ENCODE measurements around the gene GPR32.
"Not testable (repeated sequence)": the region's sequence is repeated elsewhere in the genome, so short reads cannot be mapped to it uniquely, and the experiment has no call there.

The GPR32 gene

DNA sequence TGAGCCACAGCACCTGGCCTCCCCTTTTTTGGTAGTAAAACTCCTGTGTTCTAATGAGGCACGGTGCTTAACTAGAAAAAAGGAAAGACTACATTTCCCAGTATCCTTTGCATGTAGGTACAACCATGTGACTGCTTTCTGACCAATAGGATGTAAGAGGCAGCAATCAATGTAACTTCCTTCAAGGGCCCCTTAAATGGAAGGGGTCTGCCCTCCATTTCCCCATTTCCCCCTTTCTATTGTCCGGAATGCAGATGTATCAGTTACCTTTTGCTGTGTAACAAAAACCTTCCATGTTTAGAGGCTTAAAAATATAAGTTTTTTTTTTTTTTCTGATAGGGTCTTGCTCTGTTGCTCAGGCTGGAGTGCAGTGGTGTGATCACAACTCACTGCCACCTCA is 2.2 kb downstream of the GPR32 start:
- H4K8ac ChIP-seq (ENCODE audit: low read depth, low read length): no peak overlapping the region
- H3K27me3 ChIP-seq (ENCODE audit: insufficient read depth, low read length, poor library complexity): no peaks in the 10 kb centered on the region
- no peaks in the 10 kb centered on the region for H3K36me3 ChIP-seq (ENCODE audit: control insufficient read depth, insufficient read depth, low read length)
- H3K23ac ChIP-seq (ENCODE audit: low read length): no peak overlapping the region
- no peak overlapping the region for H3K56ac ChIP-seq (ENCODE audit: low read length)
- no peak overlapping the region for H3K4me3 ChIP-seq (ENCODE audit: low read length)
- no CpG with 5 or more reads among the region's 2 CpGs for WGBS (ENCODE audit: extremely low coverage, insufficient coverage, low lambda C conversion rate)
- H3K4me1 ChIP-seq (ENCODE audit: control insufficient read depth, low read depth, low read length): no peaks in the 10 kb centered on the region
- H3K9ac ChIP-seq (ENCODE audit: low read length): no peak overlapping the region
- H3K18ac ChIP-seq (ENCODE audit: low read length): no peak overlapping the region
- DNase-seq: no peak
- H3K4ac ChIP-seq (ENCODE audit: low read depth, low read length): no peak overlapping the region
- H3K27ac ChIP-seq (ENCODE audit: low read depth, low read length): no peak overlapping the region
- no peak overlapping the region for H2AK5ac ChIP-seq (ENCODE audit: low read length)
- no peak overlapping the region for H3K4me2 ChIP-seq (ENCODE audit: low read length)
- no peaks in the 10 kb centered on the region for H3K79me1 ChIP-seq (ENCODE audit: low read length)
- H2BK5ac ChIP-seq (ENCODE audit: low read length): no peak overlapping the region
- no peak overlapping the region for H2BK15ac ChIP-seq (replicated peaks; ENCODE audit: low read depth)
- H2BK120ac ChIP-seq (ENCODE audit: low read depth, low read length): no peak overlapping the region
- no peak overlapping the region for H4K5ac ChIP-seq (ENCODE audit: low read length)
- H3K79me2 ChIP-seq (ENCODE audit: control insufficient read depth, insufficient read depth, low read length): no peaks in the 10 kb centered on the region

DNA sequence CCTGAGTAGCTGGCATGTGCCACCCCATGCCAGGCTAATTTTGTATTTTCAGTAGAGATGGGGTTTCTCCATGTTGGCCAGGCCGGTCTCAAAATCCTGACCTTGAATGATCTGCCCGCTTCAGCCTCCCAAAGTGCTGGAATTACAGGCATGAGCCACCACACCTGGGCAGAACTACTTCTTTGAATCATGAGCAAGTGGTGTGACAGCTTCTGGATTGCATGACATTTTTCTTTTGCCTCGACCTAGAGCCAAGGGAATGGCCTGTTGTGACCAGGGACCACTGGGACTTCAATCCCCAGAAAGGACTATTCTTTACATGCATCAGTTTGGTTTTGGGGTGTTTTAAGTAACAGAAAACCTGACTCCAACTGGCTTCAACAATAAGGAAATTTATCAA is 2.6 kb downstream of the GPR32 start:
- H2BK15ac ChIP-seq (replicated peaks; ENCODE audit: low read depth); H3K4ac ChIP-seq (ENCODE audit: low read depth, low read length); H3K56ac ChIP-seq (ENCODE audit: low read length); H3K27me3 ChIP-seq (ENCODE audit: insufficient read depth, low read length, poor library complexity); H4K8ac ChIP-seq (ENCODE audit: low read depth, low read length); H3K4me1 ChIP-seq (ENCODE audit: control insufficient read depth, low read depth, low read length); DNase-seq; H3K23ac ChIP-seq (ENCODE audit: low read length); H2BK5ac ChIP-seq (ENCODE audit: low read length); H3K9ac ChIP-seq (ENCODE audit: low read length); H3K4me2 ChIP-seq (ENCODE audit: low read length); H3K27ac ChIP-seq (ENCODE audit: low read depth, low read length); H3K4me3 ChIP-seq (ENCODE audit: low read length); H3K79me1 ChIP-seq (ENCODE audit: low read length); H3K18ac ChIP-seq (ENCODE audit: low read length); H3K79me2 ChIP-seq (ENCODE audit: control insufficient read depth, insufficient read depth, low read length); H3K36me3 ChIP-seq (ENCODE audit: control insufficient read depth, insufficient read depth, low read length); H4K5ac ChIP-seq (ENCODE audit: low read length); H2BK120ac ChIP-seq (ENCODE audit: low read depth, low read length); H2AK5ac ChIP-seq (ENCODE audit: low read length): not testable (repeated sequence)
- no CpG with 5 or more reads among the region's 3 CpGs for WGBS (ENCODE audit: extremely low coverage, insufficient coverage, low lambda C conversion rate)

DNA sequence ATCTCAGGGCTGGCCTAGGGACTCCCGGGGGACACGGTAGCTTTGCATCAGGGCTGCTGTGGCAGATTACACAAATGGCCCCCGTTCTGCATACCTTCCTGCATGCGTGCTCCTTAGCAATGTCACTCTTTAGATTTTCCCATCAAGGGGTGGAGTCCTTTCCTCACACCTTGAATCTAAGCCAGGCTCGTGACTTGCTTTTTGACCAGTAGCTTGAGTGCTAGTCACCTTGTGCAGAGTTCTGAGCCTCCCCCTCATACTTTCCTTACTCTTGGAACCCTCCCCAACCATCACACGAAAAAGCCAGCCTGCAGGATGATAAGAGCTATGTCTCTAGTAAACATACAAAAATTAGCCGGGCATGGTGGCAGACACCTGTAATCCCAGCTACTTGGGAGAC is 3.2 kb downstream of the GPR32 start:
- not testable (repeated sequence) for H2BK120ac ChIP-seq (ENCODE audit: low read depth, low read length); H3K4me3 ChIP-seq (ENCODE audit: low read length); H2BK15ac ChIP-seq (replicated peaks; ENCODE audit: low read depth); H3K27ac ChIP-seq (ENCODE audit: low read depth, low read length); H3K18ac ChIP-seq (ENCODE audit: low read length); H3K36me3 ChIP-seq (ENCODE audit: control insufficient read depth, insufficient read depth, low read length); H3K56ac ChIP-seq (ENCODE audit: low read length); H3K27me3 ChIP-seq (ENCODE audit: insufficient read depth, low read length, poor library complexity); DNase-seq; H3K79me1 ChIP-seq (ENCODE audit: low read length); H2BK5ac ChIP-seq (ENCODE audit: low read length); H3K4me1 ChIP-seq (ENCODE audit: control insufficient read depth, low read depth, low read length); H4K8ac ChIP-seq (ENCODE audit: low read depth, low read length); H3K9ac ChIP-seq (ENCODE audit: low read length); H3K4ac ChIP-seq (ENCODE audit: low read depth, low read length); H4K5ac ChIP-seq (ENCODE audit: low read length); H3K23ac ChIP-seq (ENCODE audit: low read length); H3K4me2 ChIP-seq (ENCODE audit: low read length); H3K79me2 ChIP-seq (ENCODE audit: control insufficient read depth, insufficient read depth, low read length); H2AK5ac ChIP-seq (ENCODE audit: low read length)
- no CpG with 5 or more reads among the region's 7 CpGs for WGBS (ENCODE audit: extremely low coverage, insufficient coverage, low lambda C conversion rate)

GRCh38 chr19:50776131-50776530 is 5.9 kb downstream of the GPR32 start:
- H3K4me2 ChIP-seq (ENCODE audit: low read length): no peak overlapping the region
- no peak for DNase-seq
- peaks cover 5% of the 10 kb centered on the region for H3K27me3 ChIP-seq (ENCODE audit: insufficient read depth, low read length, poor library complexity)
- H3K56ac ChIP-seq (ENCODE audit: low read length): no peak overlapping the region
- H3K4me3 ChIP-seq (ENCODE audit: low read length): no peak overlapping the region
- H2AK5ac ChIP-seq (ENCODE audit: low read length): no peak overlapping the region
- H4K8ac ChIP-seq (ENCODE audit: low read depth, low read length): no peak overlapping the region
- H3K79me1 ChIP-seq (ENCODE audit: low read length): no peaks in the 10 kb centered on the region
- no peaks in the 10 kb centered on the region for H3K36me3 ChIP-seq (ENCODE audit: control insufficient read depth, insufficient read depth, low read length)
- no peaks in the 10 kb centered on the region for H3K79me2 ChIP-seq (ENCODE audit: control insufficient read depth, insufficient read depth, low read length)
- H4K5ac ChIP-seq (ENCODE audit: low read length): no peak overlapping the region
- H2BK15ac ChIP-seq (replicated peaks; ENCODE audit: low read depth): no peak overlapping the region
- WGBS (ENCODE audit: extremely low coverage, insufficient coverage, low lambda C conversion rate): no CpG with 5 or more reads among the region's 5 CpGs
- H3K4me1 ChIP-seq (ENCODE audit: control insufficient read depth, low read depth, low read length): no peaks in the 10 kb centered on the region
- H3K4ac ChIP-seq (ENCODE audit: low read depth, low read length): no peak overlapping the region
- H2BK5ac ChIP-seq (ENCODE audit: low read length): no peak overlapping the region
- no peak overlapping the region for H3K9ac ChIP-seq (ENCODE audit: low read length)
- H2BK120ac ChIP-seq (ENCODE audit: low read depth, low read length): no peak overlapping the region
- H3K23ac ChIP-seq (ENCODE audit: low read length): no peak overlapping the region
- H3K27ac ChIP-seq (ENCODE audit: low read depth, low read length): no peak overlapping the region
- H3K18ac ChIP-seq (ENCODE audit: low read length): no peak overlapping the region

DNA sequence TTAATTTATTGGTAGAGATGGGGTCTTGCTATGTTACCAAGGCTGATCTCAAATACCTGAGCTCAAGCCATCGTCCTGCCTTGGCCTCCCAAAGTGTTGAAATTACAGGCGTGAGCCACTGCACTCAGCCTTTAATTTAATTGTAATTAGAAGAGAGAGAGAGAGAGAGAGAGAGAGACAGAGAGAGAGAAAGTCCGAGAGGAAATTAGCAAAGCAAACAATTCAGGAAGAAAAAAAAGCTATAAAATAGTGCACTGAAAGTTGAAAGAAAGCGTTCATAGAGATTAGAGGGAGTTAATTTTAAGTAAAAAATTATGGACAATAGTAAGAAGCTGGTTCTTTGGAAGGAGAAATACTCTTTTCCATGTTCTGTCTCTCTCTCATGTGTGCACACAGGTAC is 7.0 kb downstream of the GPR32 start:
- no peak overlapping the region for H3K4ac ChIP-seq (ENCODE audit: low read depth, low read length)
- no peak overlapping the region for H2BK5ac ChIP-seq (ENCODE audit: low read length)
- no peak overlapping the region for H3K56ac ChIP-seq (ENCODE audit: low read length)
- H3K4me3 ChIP-seq (ENCODE audit: low read length): no peak overlapping the region
- H4K5ac ChIP-seq (ENCODE audit: low read length): no peak overlapping the region
- H2BK120ac ChIP-seq (ENCODE audit: low read depth, low read length): no peak overlapping the region
- no peak overlapping the region for H3K9ac ChIP-seq (ENCODE audit: low read length)
- no peak overlapping the region for H2BK15ac ChIP-seq (replicated peaks; ENCODE audit: low read depth)
- no peaks in the 10 kb centered on the region for H3K4me1 ChIP-seq (ENCODE audit: control insufficient read depth, low read depth, low read length)
- no peaks in the 10 kb centered on the region for H3K36me3 ChIP-seq (ENCODE audit: control insufficient read depth, insufficient read depth, low read length)
- no CpG with 5 or more reads among the region's 4 CpGs for WGBS (ENCODE audit: extremely low coverage, insufficient coverage, low lambda C conversion rate)
- no peak for DNase-seq
- no peak overlapping the region for H3K23ac ChIP-seq (ENCODE audit: low read length)
- peaks cover 5% of the 10 kb centered on the region for H3K27me3 ChIP-seq (ENCODE audit: insufficient read depth, low read length, poor library complexity)
- H3K27ac ChIP-seq (ENCODE audit: low read depth, low read length): no peak overlapping the region
- no peak overlapping the region for H3K18ac ChIP-seq (ENCODE audit: low read length)
- H2AK5ac ChIP-seq (ENCODE audit: low read length): no peak overlapping the region
- H3K79me2 ChIP-seq (ENCODE audit: control insufficient read depth, insufficient read depth, low read length): no peaks in the 10 kb centered on the region
- H3K79me1 ChIP-seq (ENCODE audit: low read length): no peaks in the 10 kb centered on the region
- no peak overlapping the region for H3K4me2 ChIP-seq (ENCODE audit: low read length)
- no peak overlapping the region for H4K8ac ChIP-seq (ENCODE audit: low read depth, low read length)

DNA sequence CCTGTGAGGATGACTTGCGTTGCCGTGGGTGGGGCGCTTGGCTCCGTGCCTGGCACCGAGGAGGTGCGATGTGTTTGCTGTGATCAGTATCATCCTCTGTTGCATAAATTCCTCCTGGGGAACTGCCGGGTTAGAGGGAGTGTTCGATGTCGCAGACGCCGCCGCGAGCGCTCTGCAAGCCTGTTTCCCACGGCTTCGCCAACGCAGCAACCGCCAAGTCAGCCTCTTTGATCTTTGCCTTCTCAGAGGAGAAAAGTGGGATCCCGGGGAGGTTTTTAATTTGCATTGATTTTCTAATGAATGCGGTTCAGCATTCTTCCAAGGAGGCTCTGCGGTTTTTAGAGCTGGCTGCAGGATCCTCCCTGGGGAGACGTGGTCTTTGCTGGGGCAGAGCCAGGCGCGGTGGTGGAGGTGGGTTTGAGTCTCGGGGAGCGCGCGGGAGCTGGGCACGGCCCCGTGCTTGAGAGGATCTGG is 7.6 kb downstream of the GPR32 start:
- peak overlapping the region; percentile 80 for H3K23ac ChIP-seq (ENCODE audit: low read length)
- H4K8ac ChIP-seq (ENCODE audit: low read depth, low read length): no peak overlapping the region
- no peaks in the 10 kb centered on the region for H3K4me1 ChIP-seq (ENCODE audit: control insufficient read depth, low read depth, low read length)
- H3K36me3 ChIP-seq (ENCODE audit: control insufficient read depth, insufficient read depth, low read length): no peaks in the 10 kb centered on the region
- no peak overlapping the region for H3K4ac ChIP-seq (ENCODE audit: low read depth, low read length)
- no peaks in the 10 kb centered on the region for H3K79me1 ChIP-seq (ENCODE audit: low read length)
- H3K56ac ChIP-seq (ENCODE audit: low read length): peak overlapping the region; percentile 15
- H2AK5ac ChIP-seq (ENCODE audit: low read length): no peak overlapping the region
- WGBS (ENCODE audit: extremely low coverage, insufficient coverage, low lambda C conversion rate): no CpG with 5 or more reads among the region's 30 CpGs
- H3K9ac ChIP-seq (ENCODE audit: low read length): no peak overlapping the region
- no peak overlapping the region for H3K18ac ChIP-seq (ENCODE audit: low read length)
- no peak overlapping the region for H2BK120ac ChIP-seq (ENCODE audit: low read depth, low read length)
- no peaks in the 10 kb centered on the region for H3K79me2 ChIP-seq (ENCODE audit: control insufficient read depth, insufficient read depth, low read length)
- no peak overlapping the region for H4K5ac ChIP-seq (ENCODE audit: low read length)
- peak; percentile 81 for DNase-seq
- H2BK15ac ChIP-seq (replicated peaks; ENCODE audit: low read depth): no peak overlapping the region
- H3K27ac ChIP-seq (ENCODE audit: low read depth, low read length): no peak overlapping the region
- peaks cover 5% of the 10 kb centered on the region for H3K27me3 ChIP-seq (ENCODE audit: insufficient read depth, low read length, poor library complexity)
- no peak overlapping the region for H2BK5ac ChIP-seq (ENCODE audit: low read length)
- no peak overlapping the region for H3K4me3 ChIP-seq (ENCODE audit: low read length)
- no peak overlapping the region for H3K4me2 ChIP-seq (ENCODE audit: low read length)

All from mesendoderm (in vitro differentiated cells).